GM19035 (cell line): ENCODE measurements around the gene FBH1.
"Not testable (repeated sequence)": the region's sequence is repeated elsewhere in the genome, so short reads cannot be mapped to it uniquely, and the experiment has no call there.

Experiments used
- ATAC-seq: cut with Tn5 transposase; IDR thresholded peaks from one replicate; pipeline ENCODE4 v1.9.1; 2021; ENCODE audit not compliant: unreplicated experiment

The FBH1 gene

DNA sequence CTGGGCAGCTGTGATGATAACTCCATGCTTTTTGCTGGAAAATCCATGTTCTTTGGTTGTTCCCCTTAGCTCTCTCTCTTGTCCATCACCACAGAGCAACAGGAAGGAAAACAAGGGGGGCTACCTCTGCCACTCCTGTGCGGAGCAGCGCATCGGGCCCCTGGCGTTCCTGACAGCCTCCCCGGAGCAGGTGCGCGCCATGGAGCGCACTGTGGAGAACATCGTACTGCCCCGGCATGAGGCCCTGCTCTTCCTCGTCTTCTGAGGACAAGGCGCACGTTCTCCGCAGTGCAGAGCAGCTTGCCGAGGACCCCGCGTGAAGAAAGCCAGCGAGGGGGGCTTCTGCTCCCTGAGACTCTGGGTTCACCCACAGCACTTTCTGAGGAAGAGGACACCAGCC is 47.0 kb downstream of the FBH1 start:
- ATAC-seq, result no peak

DNA sequence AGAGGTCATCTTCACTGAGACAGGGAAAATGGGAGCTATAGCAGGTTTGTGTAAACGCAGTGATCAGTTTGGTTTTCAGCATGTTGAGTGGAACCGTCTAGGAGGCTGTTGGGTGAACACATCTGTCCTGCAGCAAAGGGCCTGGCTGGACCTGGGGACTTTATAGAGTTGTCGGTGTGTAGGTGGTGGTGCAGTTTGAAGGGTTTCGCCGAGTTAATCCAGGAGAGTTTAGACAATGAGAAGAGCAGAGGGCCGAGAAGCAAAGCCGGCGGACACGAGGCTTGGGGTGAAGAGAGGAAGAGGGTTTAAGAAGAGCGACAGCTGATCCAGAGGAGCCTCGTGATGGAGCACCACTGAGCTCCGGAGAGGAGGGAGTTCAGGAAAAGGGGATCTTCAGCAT is 48.2 kb downstream of the FBH1 start:
- no peak for ATAC-seq

DNA sequence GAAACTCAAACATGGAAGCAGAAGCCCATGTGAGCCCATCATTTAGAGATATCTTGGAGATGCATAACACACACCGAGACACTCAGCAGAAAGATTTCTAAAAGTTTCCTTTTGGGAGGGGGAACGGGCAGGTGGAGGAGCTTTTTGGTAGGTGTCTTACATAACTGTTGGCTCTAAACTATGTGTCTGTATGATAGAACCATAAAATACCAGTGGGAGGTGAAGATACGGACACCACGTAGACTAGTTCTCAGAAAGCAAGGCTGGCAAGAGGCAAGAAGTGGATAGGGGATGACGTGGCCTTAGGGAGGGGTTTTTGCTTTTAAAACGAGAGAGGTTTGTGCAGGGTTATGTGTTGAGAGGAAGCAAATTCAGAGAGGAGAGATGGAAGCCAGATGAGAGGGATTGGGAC is 50.8 kb downstream of the FBH1 start:
- ATAC-seq, result no peak

DNA sequence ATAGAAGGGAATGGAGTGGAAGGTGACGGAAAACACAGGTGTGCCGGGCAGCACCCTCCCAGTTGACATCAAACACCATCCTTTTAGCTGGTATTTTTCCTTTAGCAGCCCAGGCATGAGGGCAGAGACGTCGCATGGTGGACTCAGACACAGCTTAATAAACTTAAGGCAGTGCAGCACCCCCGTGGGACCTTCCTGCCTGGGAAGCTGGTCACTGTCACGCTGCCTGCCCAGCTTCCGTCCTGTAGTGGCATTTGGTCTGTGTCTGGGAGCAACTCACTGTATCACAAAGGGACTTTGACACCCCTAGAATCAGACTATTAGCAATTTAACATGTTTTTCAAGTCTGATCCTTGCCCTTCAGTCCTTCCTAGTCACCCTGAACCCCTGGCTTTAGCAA is 51.5 kb downstream of the FBH1 start:
- no peak for ATAC-seq

DNA sequence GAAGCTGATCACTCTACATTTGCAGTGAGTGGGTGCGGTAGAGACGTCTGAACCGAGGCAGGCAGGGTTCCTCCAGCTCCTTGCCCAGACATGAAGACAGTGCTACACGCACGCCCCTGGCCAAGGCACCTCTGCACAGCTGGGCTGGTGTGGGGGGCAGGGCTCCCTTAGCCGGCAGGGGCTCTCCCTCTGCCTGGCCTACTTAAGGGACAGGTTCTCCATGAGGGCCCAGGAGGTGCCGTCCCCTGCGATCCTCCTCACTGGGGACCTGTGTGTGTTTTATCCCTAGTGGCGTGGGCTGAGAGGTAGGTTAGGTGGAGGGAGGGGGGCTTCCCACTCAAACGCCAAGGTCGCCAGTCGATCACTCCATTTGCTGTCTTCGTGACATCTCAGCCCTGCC is 52.0 kb downstream of the FBH1 start:
- no peak for ATAC-seq

DNA sequence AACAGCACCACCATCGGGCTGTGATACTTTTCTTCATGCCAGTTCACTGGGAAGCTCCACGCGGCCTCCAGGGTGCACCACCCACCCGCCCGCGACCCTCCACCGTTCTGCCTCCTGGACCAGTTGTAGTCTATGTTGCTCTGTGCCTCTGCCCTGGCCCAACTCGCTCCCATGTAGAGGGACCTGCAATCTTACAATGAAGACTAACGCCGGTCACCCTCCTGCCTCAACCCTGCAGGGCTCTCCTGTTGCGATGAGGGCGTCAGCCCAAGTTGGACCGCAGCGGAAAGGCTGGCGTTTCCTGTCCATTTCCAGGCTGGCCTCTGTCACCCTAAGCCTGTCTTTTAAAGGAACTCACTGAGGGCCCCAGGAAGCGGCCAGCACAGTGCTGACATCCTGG is 52.4 kb downstream of the FBH1 start:
- ATAC-seq, result no peak

DNA sequence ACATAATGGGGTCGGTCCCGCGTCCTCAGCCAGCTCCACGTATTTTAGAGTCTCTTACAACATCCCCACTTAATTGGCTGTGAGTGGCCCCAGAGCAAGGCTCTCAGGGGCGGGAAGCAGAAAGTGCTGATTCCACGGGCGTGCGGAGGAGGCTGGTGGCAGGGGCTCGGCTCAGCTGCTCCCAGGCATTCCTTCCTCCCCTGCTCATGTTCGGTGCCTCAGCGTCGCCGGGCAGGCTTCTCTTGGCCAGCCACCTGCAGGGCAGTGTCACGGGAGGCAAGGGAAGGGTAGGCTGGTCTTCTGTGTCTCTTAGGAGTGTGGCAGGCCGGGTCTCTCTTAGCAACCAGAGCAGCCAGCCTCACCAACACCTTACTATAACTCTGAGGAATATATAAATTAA is 53.5 kb downstream of the FBH1 start:
- ATAC-seq, result no peak

DNA sequence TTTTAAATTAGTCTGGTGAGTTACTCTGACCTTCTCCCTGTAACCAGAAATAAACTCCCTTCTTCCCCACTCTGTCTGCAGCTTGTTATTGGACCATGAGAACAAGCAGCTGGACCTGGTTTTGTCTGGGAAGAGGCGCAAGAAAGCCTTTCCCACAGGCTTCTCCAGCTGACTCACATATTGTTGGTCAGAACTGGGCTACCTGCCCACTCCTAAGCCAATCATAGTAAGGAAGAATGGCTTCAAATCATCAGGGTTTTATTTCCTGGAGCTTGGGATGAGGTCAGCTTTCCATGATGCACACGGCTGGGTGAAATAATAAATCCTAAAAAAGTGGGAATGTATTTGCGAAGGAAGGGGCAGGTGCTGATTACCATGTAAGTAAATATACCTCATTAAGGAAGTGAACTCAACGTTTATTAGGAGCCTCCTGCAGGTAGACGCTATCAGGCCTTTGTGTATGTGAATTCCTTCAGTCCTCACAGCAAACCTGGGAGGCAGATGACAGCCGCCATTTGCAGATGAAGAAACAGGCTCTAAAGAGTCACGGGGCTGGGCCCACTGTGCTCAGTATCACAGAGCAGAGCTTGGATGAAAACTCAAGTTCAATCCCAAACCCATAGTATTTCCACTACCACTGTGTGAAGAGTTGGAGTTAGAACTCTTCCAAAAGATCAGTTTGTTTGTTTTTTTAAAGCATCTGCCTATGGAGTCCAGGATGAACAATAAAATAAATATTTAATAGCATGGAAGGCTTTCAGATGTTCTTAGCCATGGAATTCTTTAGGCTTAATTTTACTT is 54.5 kb downstream of the FBH1 start:
- ATAC-seq, result no peak

DNA sequence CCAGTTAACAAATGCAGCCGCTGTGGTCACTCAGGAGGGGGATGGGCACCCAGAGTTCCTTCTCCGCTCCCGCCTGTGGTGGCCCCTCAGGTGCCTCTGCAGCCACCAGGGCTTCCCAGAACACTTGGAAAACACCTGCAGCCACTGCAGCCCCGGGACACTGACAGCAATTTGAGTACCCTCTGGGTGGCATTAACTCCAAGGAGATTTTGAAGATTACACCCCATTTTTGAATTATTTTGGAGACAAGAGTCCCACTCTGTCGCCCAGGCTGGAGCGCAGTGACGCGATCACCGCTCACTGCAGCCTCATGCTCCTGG is 55.1 kb downstream of the FBH1 start:
- ATAC-seq, result no peak

DNA sequence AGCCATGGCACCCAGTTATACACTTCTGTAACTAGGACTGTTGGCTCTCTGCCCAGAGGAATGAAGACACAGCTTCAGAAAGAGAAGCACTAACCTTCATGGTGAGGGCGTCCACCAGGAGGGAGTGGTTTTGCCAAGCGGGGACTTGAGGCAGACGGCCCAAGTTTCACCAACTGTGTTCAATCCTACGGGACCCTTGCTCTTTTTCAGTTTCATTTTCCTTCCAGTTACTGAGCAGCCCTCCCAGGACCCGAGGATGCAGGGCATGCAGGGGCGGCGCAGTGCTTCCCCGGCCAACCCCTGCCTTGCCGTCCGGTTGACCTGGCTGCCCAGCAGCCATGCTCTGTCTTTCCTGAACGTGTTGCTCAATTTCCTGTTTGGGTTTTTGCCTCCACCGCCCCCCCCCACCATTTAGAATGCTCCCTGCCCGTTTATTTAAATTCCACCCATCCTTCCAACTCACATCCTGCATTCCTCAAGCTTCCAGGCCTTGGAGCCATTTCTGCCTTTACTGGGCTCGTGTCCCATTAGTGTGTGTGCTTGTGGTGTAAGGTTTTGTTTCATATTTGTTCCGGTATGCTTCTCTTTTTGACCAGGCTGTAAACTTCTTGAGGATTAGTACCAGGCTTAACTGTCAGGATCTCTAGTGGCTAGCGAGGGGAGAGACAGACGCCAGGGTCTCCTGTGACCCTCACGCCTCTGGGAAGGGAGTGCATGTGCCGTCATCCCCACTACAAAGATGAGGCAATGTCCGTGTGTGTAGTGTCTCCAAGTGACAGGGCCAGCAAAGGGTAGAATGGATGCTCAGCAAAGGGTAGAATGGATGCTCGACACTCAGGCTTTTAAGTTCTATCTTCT is 55.7 kb downstream of the FBH1 start:
- no peak for ATAC-seq

DNA sequence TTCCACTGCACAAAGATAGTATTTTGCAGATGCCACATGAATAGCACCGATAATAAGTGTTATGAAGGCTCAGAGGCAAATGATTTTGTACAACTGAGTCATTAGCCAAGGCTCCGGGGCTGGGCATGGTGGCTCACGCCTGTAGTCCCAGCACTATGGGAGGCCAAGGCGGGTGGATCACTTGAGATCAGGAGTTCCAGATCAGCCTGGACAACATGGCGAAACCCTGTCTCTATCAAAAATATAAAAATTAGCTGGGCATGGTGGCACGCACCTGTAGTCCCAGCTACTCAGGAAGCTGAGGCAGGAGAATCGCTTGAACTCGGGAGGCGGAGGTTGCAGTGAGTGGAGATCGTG is 56.4 kb downstream of the FBH1 start:
- not testable (repeated sequence) for ATAC-seq

DNA sequence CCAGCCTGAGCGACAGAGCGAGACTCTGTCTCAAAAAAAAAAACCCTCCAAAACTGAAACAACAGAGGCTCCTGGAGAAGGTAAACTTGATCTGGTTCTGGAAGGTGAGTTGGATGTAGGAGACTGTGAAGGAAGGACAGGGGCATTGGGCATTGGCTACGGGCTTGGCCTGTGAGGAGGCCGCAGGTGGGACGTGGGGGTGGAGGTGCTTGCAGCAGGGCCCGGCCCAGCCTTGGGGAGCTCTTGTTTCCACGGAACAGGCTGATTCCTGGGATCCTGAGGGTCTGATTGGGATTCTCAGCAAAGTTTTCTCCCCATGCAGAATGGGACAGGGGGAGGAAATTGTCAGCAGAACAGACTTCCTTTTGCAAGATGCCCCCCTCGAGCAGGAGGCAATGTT is 56.7 kb downstream of the FBH1 start:
- no peak for ATAC-seq

DNA sequence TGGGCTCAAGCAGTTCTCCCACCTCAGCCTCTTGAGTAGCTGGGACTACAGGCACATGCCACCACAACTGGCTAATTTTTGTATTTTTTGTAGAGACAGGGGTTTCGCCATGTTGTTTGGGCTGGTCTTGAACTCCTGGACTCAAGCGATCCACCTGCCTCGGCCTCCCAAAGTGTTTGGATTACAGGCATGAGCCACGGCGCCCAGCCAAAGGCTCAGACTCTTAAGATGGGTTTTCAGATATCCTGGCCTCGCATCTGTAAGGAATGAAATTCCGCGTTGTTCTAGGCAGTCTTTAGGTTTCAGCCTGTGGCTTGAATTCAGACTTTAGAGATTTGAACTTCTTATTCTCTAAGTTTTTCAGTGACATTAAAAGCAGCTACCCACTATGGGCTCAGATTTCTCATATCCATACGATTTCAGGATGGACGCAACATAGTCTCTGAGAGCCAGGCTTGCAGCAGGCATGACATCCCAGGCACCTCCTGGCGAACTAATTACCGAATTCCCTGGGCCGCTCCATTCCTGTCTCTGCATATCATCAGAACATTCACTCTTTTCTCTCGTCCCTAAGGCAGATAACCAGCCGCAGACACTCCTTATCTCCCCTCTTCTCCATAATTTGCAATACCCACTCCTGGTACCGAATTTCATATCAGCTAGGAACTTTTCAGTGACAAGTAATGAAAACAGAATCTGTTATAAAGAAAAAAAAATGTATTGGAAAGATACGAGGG is 57.6 kb downstream of the FBH1 start:
- no peak for ATAC-seq

DNA sequence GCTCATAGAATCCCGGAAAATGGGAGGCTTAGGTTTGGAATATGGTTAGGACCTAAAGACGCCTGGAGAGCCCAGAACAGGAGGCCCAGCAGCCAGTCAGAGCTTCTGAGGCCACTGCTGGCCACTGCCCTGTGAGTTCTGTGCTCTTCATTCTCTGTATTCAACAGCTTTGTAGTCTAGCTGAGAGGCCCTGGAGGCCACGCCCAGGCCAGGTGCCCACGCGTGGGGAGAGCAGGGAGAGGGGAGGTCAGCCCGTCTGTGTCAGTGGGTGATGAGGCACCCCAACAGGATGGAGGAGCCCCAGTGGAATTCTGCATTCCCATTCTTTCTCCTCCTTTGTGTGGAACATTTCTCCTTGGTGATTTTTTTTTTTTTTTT is 58.2 kb downstream of the FBH1 start:
- no peak for ATAC-seq

DNA sequence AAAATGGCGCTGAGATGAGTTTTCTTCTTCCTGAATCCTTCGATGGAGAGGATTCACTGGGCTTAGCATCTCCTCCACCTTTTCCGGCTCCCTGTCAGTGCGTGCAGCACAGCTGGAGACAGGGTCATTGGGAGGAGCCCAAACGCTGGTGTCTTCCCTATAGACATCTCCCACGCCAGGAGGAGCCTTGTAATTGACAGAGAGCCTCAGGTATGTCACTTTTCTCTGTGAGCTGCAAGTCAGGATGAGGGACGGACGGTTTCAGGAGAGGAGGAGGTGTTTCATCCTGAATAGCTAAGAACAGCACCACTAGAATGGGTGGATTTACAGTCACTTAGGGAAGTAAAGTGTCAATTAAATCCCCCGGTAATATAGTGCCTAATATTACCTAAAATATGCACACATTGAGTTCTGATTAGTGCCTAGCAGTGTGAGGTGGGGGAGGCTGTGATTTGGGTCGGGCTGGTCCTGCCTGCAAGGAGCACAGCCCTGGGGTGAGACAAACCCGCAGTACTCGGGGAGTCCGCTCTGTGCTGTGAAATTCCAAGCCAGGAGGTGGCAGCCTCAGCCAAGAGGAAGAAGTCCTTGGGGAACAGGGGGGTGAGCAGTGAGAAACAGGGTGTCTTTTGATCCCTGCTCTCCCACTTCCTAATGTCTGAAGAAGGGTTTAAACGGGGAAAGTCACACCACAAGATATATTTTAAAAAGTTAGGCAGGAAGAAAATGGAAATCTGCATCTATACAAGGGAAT is 59.1 kb downstream of the FBH1 start:
- ATAC-seq, result no peak

DNA sequence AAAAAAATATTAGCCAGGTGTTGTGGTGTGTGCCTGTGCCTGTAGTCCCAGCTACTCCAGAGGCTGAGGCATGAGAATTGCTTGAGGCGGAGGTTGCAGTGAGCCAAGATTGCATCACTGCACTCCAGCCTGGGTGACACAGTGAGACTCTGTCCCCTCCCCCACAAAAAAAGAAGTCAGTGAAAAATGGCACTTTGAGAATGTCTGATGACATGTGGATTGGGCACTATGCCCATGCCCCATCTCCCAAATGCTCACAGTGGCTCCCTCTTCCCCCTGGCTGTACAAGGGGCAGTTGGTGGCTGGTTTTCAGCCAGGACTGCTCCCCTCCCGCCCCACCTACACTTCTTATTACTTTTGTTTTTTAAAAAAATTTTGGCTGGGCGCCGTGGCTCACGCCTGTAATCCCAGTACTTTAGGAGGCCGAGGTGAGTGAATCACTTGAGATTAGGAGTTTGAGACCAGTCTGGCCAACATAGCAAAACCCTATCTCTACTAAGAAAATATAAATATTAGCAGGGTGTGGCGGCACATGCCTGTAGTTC is 61.2 kb downstream of the FBH1 start:
- no peak for ATAC-seq

DNA sequence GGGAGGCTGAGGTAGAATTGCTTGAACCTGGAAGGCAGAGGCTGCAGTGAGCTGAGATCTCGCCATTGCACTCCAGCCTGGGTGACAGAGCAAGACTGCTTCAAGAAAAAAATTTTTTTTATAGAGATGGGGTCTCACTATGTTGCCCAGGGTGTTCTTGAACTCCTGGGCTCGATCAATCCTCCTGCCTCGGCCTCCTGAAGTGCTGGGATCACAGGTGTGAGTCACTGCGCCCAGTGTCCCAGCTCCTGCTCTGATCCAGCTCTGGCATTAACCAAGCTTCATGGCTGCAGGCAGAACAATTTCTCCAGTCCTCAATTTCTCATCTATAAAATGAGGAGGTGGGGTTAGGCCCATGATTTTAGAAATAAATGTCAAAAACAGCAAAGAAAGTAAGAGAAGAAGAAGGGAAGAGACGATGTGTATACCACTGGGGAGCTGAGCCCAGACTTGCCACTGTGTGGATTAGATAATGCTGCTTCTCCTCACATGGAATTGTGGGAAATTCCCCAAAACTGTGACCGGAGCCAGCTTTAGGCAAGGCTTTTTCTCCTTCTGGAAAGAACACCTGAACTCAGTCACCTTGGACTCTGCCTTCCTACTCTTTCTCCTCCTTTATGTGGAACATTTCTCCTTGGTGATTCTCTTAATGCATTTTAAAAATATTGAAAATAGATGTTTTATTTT is 61.8 kb downstream of the FBH1 start:
- no peak for ATAC-seq

DNA sequence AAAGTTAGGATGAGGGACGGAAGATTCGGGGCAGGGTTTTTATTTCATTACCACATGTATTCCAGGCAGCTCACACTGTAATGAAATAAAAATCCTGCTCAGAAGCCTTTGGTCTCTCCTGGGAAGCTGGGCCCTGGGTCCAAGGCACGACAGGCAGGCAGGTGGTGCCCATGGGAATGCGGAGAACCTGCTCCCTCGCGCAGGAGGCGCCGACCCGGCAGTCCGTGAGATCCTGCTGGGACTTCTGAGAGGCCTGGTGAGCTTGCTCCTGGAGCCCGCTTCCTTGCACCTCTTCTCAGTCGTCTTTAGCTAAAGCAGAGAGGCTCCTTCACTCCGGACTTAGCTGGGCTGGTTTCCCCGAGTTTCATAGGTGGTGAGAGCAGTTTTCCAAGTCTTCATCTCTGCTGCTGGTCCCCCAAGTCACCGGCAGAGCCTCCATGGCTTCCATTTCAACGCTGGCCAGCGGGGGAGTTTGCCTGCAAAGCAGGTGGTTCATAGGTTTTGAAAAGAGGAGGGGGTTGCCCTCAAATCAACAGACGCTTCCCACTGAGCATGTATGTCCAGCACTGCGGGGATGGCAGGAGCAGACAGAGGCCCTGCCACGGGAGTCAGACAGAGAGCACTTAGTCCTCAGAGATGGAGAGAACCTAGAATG is 62.8 kb downstream of the FBH1 start:
- ATAC-seq, result no peak

DNA sequence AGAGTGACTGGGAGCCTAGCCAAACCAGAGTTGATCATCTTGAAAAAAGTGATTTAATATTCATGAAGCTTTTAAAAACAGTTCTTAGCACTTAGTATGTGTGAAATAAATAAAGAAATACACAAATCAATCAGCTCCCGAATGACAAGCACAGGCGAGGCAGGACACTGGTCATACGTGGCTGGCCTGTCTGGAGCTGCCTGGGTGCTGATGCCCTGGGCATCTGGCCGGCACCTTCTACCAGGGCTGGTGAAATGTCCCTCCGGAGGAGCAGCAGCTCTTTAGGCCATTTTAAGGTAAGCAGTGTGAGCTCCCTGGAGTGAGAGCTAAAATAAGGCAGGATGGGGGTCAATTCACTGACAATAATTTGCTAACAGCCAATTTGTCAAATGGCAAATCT is 63.6 kb downstream of the FBH1 start:
- ATAC-seq, result no peak
